ENCODE measurements around the gene NFKBIE. TPM values are rescaled to one million over a fixed set of nuclear protein-coding genes. Genes with fewer than 3 reads are reported as not detected.

The NFKBIE gene
- total RNA-seq, 6 donors from 2014 or later = 7.8 to 27.0 (median 13.6) TPM

DNA sequence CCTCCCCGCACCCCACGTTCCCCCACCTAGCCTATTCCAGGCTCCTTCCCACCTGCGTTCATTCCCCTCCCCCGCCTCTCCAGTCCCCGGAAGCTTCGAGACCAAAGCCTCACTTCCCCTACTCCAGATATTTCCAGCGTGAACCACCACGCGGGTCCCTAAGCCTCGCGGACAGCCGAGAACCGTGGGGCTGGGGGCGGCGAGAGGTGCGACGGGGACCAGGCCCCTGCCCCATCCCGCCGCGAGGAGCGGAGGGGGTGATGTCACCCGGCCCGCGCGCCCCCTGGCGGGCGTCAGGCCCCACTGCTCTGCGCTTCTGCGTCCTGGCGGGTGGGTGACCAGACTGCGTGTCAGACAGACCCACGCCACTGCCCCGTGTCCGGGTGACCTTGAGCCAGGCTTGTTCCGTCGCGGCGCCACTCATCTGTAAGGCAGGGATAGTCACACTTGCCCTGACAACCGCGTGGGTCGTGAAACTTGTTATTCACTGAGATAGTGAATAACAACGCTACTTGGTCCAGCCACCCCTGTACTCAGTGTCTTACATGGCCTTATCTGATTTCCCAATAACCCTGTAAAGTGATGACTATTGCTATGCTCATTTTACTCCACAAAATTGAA, 27.4 kb downstream of the NFKBIE start:
- Histone ChIP-seq H3K27ac (peak overlapping the region; percentile 88 to 97 (median 90)), H3K9me3 (no peaks in the 10 kb centered on the region), H3K36me3 (peaks cover 0 to 3% (median under 1%) of the 10 kb centered on the region in 4 donors), H3K4me3 (peak overlapping the region; percentile 39 to 70 (median 60)), H3K4me1 (peaks cover 25 to 33% (median 31%) of the 10 kb centered on the region in 4 donors), H3K27me3 (no peaks in the 10 kb centered on the region)
- WGBS, 2 donors = 2 to 6% methylated on average over 12 to 30 of the region's 42 CpGs
- TF ChIP-seq EP300 (IDR thresholded peaks at IDR 0.05) = peak in 1 of 4 donors; percentile 1
- peak in 2 of 4 donors; percentile 55 to 67 for TF ChIP-seq POLR2A (IDR thresholded peaks at IDR 0.05)
- TF ChIP-seq, protein P1, sequence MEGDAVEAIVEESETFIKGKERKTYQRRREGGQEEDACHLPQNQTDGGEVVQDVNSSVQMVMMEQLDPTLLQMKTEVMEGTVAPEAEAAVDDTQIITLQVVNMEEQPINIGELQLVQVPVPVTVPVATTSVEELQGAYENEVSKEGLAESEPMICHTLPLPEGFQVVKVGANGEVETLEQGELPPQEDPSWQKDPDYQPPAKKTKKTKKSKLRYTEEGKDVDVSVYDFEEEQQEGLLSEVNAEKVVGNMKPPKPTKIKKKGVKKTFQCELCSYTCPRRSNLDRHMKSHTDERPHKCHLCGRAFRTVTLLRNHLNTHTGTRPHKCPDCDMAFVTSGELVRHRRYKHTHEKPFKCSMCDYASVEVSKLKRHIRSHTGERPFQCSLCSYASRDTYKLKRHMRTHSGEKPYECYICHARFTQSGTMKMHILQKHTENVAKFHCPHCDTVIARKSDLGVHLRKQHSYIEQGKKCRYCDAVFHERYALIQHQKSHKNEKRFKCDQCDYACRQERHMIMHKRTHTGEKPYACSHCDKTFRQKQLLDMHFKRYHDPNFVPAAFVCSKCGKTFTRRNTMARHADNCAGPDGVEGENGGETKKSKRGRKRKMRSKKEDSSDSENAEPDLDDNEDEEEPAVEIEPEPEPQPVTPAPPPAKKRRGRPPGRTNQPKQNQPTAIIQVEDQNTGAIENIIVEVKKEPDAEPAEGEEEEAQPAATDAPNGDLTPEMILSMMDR (IDR thresholded peaks at IDR 0.05) = peak; percentile 96 to 99 (median 99)
- TF ChIP-seq POLR2AphosphoS5 (IDR thresholded peaks at IDR 0.05) = peak; percentile 15 to 49
- peak; percentile 92 to 96 for ATAC-seq (ENCODE audit: low FRiP score in 2 of 2)
- peak; percentile 80 to 98 for DNase-seq

GRCh38 chr6:44237021-44237812, 28.1 kb downstream of the NFKBIE start:
- H3K9me3 ChIP-seq = no peaks in the 10 kb centered on the region
- H3K27ac ChIP-seq = peak overlapping the region; percentile 88 to 97 (median 90)
- DNase-seq (peak; percentile 53 to 97), ATAC-seq (ENCODE audit: low FRiP score in 2 of 2) (peak; percentile 94)
- H3K27me3 ChIP-seq = no peaks in the 10 kb centered on the region
- H3K4me1 ChIP-seq = peaks cover 25 to 33% (median 31%) of the 10 kb centered on the region in 4 donors
- 37 to 40% methylated on average over 16 to 19 of the region's 22 CpGs for WGBS, 2 donors
- H3K36me3 ChIP-seq = peaks cover 0 to 10% (median 3%) of the 10 kb centered on the region in 4 donors
- no peak for TF ChIP-seq EP300 (IDR thresholded peaks at IDR 0.05)
- TF ChIP-seq POLR2A (IDR thresholded peaks at IDR 0.05) = peak in 2 of 4 donors; percentile 38 to 57
- peak; percentile 52 to 55 for TF ChIP-seq POLR2AphosphoS5 (IDR thresholded peaks at IDR 0.05)
- H3K4me3 ChIP-seq = peak overlapping the region; percentile 39 to 70 (median 60)

DNA sequence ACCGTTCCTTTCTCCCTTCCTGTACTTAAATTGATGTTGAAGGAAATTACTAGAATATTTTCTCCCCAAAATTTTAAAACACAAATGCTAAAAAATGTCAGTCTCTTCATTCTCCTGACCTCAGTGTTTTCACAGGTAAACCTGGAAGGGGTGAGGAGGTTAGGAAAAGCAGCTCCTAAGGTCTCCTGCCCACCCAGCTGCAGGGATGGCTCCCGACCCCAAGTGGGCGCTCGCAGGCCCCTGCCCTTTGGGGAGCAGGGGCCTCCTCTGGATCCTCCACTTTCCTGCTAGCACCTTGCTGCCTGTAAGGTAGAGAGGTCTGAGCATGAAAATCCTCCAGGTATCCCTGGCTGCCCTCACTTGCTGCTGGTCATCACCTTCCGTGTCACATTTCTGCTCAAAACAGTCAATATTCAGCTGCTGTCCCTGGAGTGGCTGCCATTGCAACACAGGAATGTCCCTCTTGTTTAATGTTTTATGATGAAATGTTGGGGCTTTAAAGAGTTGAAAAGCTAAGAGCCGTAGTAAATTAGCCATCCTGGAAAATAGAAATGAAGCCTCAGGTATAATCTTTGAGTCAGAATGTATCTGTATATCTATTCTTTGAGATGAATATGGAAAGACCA, 29.3 kb downstream of the NFKBIE start:
- DNase-seq (peak; percentile 29 to 60), ATAC-seq (ENCODE audit: low FRiP score in 2 of 2) (no peak)
- H3K4me3 ChIP-seq = no peak overlapping the region
- H3K9me3 ChIP-seq = no peaks in the 10 kb centered on the region
- H3K27me3 ChIP-seq = no peaks in the 10 kb centered on the region
- peak overlapping the region in 2 of 4 donors; percentile 17 to 91 for H3K27ac ChIP-seq
- TF ChIP-seq, protein P1 (IDR thresholded peaks at IDR 0.05) = no peak
- no peak for TF ChIP-seq EP300 (IDR thresholded peaks at IDR 0.05)
- TF ChIP-seq POLR2AphosphoS5 (IDR thresholded peaks at IDR 0.05) = no peak
- no peak for TF ChIP-seq POLR2A (IDR thresholded peaks at IDR 0.05)
- 65 to 83% methylated on average over 6 of the region's 6 CpGs for WGBS, 2 donors
- peaks cover 0 to 22% (median 9%) of the 10 kb centered on the region in 4 donors for H3K36me3 ChIP-seq
- H3K4me1 ChIP-seq = peaks cover 25 to 33% (median 31%) of the 10 kb centered on the region in 4 donors

DNA sequence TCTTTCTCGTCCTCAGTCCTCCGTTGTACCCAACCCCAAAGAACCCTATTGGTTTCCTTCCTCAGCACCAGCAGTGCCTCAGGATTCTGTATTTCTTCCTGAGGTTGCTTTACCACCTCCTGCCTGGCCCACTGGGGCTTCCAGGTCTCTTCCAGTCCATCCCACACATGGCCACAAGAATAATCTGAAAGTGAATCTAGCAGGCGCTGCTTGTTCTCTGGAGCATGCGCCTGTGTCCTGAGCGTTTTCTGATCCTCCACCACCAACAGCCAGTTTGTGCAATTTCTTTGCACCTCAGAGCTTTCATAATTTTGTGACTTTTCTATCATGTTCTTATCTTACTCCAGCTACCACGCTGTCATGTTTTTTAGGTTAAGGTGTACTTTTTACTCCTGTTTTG, 30.1 kb downstream of the NFKBIE start:
- H3K4me1 ChIP-seq = peaks cover 25 to 33% (median 31%) of the 10 kb centered on the region in 4 donors
- peak overlapping the region; percentile 59 to 66 (median 66) for H3K27ac ChIP-seq
- no peaks in the 10 kb centered on the region for H3K9me3 ChIP-seq
- H3K36me3 ChIP-seq = peaks cover 0 to 28% (median 13%) of the 10 kb centered on the region in 4 donors
- H3K4me3 ChIP-seq = no peak overlapping the region
- H3K27me3 ChIP-seq = no peaks in the 10 kb centered on the region
- DNase-seq (no peak), ATAC-seq (ENCODE audit: low FRiP score in 2 of 2) (no peak)
- TF ChIP-seq, protein P1 (IDR thresholded peaks at IDR 0.05) = no peak
- TF ChIP-seq EP300 (IDR thresholded peaks at IDR 0.05) = no peak
- no peak for TF ChIP-seq POLR2A (IDR thresholded peaks at IDR 0.05)
- no peak for TF ChIP-seq POLR2AphosphoS5 (IDR thresholded peaks at IDR 0.05)
- WGBS, 2 donors = 68 to 78% methylated on average over 6 of the region's 6 CpGs

Measured in upper lobe of left lung (tissue), 6 donors.